ENCODE measurements around the gene ARL13B. TPM values are rescaled to one million over a fixed set of nuclear protein-coding genes. Genes with fewer than 3 reads are reported as not detected.

The ARL13B gene
- total RNA-seq, 1 experiment from 2014 or later, result 9.3 TPM

GRCh38 chr3:94046533-94046932 lies 66.6 kb downstream of the ARL13B start (continued):
- TF ChIP-seq MAX (CRISPR knock-in tag; IDR thresholded peaks at IDR 0.05), result no peak
- no peak for TF ChIP-seq ATF2 (CRISPR knock-in tag; IDR thresholded peaks at IDR 0.05; ENCODE audit: borderline replicate concordance, low read depth)
- no peak for TF ChIP-seq CBFB (CRISPR knock-in tag; IDR thresholded peaks at IDR 0.05; ENCODE audit: low read depth)

- Mint-ChIP-seq H3K27me3 (ENCODE audit: low read depth) (no peaks in the 10 kb centered on the region), H3K4me3 (no peak overlapping the region), H3K9me3 (peaks cover 5% of the 10 kb centered on the region; the same call in 1 of the 2 replicates), H3K4me1 (no peaks in the 10 kb centered on the region), H3K36me3 (peaks cover 9% of the 10 kb centered on the region), H3K27ac (no peak overlapping the region)
- DNase-seq (ENCODE audit: low spot score) (no peak), ATAC-seq (no peak)
- ChIA-PET CTCF (no interaction called here), POLR2A (no interaction called here)
- TF ChIP-seq ZNF138 (CRISPR knock-in tag; conservative IDR thresholded peaks at IDR 0.05), result no peak
- TF ChIP-seq CBFB (CRISPR knock-in tag; IDR thresholded peaks at IDR 0.05; ENCODE audit: low read depth), result no peak
- no peak for TF ChIP-seq PREB (CRISPR knock-in tag; IDR thresholded peaks at IDR 0.05; ENCODE audit: borderline replicate concordance)
- no peak for TF ChIP-seq ZNF671 (CRISPR knock-in tag; IDR thresholded peaks at IDR 0.05)
- no peak for TF ChIP-seq PRDM15 (CRISPR knock-in tag; IDR thresholded peaks at IDR 0.05)
- TF ChIP-seq NFYB (CRISPR knock-in tag; conservative IDR thresholded peaks at IDR 0.05; ENCODE audit: low read depth), result no peak
- no peak for TF ChIP-seq CREM (CRISPR knock-in tag; IDR thresholded peaks at IDR 0.05)
- no peak for TF ChIP-seq CDX4 (CRISPR knock-in tag; IDR thresholded peaks at IDR 0.05; ENCODE audit: borderline replicate concordance)
- no peak for TF ChIP-seq ZNF317 (CRISPR knock-in tag; IDR thresholded peaks at IDR 0.05; ENCODE audit: borderline replicate concordance, low read depth)
Observed at GRCh38 chr3:94049267-94049666, 69.3 kb downstream of the ARL13B start.

- no peak for ATAC-seq
- ChIA-PET CTCF (no interaction called here), POLR2A (no interaction called here)
- no peak for DNase-seq (ENCODE audit: low spot score)
- Mint-ChIP-seq H3K4me3 (no peak overlapping the region), H3K27ac (no peak overlapping the region), H3K27me3 (ENCODE audit: low read depth) (no peaks in the 10 kb centered on the region), H3K36me3 (peaks cover under 1% of the 10 kb centered on the region; the same call in 1 of the 2 replicates), H3K9me3 (no peaks in the 10 kb centered on the region), H3K4me1 (no peaks in the 10 kb centered on the region)
- TF ChIP-seq OVOL2 (CRISPR knock-in tag; IDR thresholded peaks at IDR 0.05; ENCODE audit: borderline replicate concordance) (no peak), USF2 (CRISPR knock-in tag; IDR thresholded peaks at IDR 0.05) (no peak), ZNF317 (CRISPR knock-in tag; IDR thresholded peaks at IDR 0.05; ENCODE audit: borderline replicate concordance, low read depth) (no peak), SP1 (CRISPR knock-in tag; conservative IDR thresholded peaks at IDR 0.05) (no peak)
Observed at GRCh38 chr3:94050546-94050945, 70.6 kb downstream of the ARL13B start.

All from WTC11 (cell line).